Measurements from ENCODE around the gene MT1E.

The MT1E gene

DNA sequence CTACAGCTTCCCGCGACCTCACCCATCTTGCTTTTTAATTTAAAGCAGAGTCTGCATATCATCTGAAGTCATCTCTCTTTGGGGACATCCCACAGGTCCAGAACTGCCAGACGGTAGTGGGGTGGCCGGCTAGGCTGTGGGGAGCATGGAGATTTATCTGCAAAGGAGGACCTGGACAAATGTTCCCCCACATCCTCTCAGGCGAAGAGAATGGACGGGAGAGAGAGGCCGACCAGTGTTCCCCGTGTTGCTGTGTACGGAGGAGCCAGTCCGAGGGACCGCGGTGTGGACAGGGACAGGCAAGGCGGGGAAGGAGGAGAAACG, 6.2 kb downstream of the MT1E start:
- Histone ChIP-seq H3K79me2 (ENCODE audit: control insufficient read depth, low read length) (no peaks in the 10 kb centered on the region), H3K9me2 (replicated peaks; ENCODE audit: control insufficient read depth, low read length) (no peaks in the 10 kb centered on the region), H3K36me3 (ENCODE audit: control insufficient read depth, low read length) (no peaks in the 10 kb centered on the region), H3K9me3 (ENCODE audit: control insufficient read depth, insufficient read depth, low read length) (no peaks in the 10 kb centered on the region), H3F3A (ENCODE audit: control insufficient read depth, insufficient read depth) (no peaks in the 10 kb centered on the region), H3K4me3 (ENCODE audit: low read length) (no peak overlapping the region), H3K27me3 (ENCODE audit: control insufficient read depth, low read length) (peaks cover 55% of the 10 kb centered on the region), H3K27ac (ENCODE audit: low read depth, low read length) (no peak overlapping the region), H4K20me1 (ENCODE audit: control insufficient read depth, insufficient read depth, low read depth, low read length) (no peaks in the 10 kb centered on the region), H3K4me2 (ENCODE audit: low read length) (no peak overlapping the region), H3K4me1 (ENCODE audit: control insufficient read depth, low read length) (no peaks in the 10 kb centered on the region)
- TF ChIP-seq, protein P1, sequence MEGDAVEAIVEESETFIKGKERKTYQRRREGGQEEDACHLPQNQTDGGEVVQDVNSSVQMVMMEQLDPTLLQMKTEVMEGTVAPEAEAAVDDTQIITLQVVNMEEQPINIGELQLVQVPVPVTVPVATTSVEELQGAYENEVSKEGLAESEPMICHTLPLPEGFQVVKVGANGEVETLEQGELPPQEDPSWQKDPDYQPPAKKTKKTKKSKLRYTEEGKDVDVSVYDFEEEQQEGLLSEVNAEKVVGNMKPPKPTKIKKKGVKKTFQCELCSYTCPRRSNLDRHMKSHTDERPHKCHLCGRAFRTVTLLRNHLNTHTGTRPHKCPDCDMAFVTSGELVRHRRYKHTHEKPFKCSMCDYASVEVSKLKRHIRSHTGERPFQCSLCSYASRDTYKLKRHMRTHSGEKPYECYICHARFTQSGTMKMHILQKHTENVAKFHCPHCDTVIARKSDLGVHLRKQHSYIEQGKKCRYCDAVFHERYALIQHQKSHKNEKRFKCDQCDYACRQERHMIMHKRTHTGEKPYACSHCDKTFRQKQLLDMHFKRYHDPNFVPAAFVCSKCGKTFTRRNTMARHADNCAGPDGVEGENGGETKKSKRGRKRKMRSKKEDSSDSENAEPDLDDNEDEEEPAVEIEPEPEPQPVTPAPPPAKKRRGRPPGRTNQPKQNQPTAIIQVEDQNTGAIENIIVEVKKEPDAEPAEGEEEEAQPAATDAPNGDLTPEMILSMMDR (IDR thresholded peaks at IDR 0.05; ENCODE audit: low read depth, low read length, poor library complexity, severe bottlenecking), result no peak
- TF ChIP-seq EZH2phosphoT487 (IDR thresholded peaks at IDR 0.05; ENCODE audit: borderline replicate concordance, low read length), result no peak

- no peaks in the 10 kb centered on the region for H3F3A ChIP-seq (ENCODE audit: control insufficient read depth, insufficient read depth)
- no peaks in the 10 kb centered on the region for H4K20me1 ChIP-seq (ENCODE audit: control insufficient read depth, insufficient read depth, low read depth, low read length)
- H3K9me2 ChIP-seq (replicated peaks; ENCODE audit: control insufficient read depth, low read length), result no peaks in the 10 kb centered on the region
- TF ChIP-seq, protein P1 (IDR thresholded peaks at IDR 0.05; ENCODE audit: low read depth, low read length, poor library complexity, severe bottlenecking), result no peak
- no peak for TF ChIP-seq EZH2phosphoT487 (IDR thresholded peaks at IDR 0.05; ENCODE audit: borderline replicate concordance, low read length)
- H3K27ac ChIP-seq (ENCODE audit: low read depth, low read length), result no peak within 1 kb of the TSS
- no peak within 1 kb of the TSS for H3K4me3 ChIP-seq (ENCODE audit: low read length)
- H3K27me3 ChIP-seq (ENCODE audit: control insufficient read depth, low read length), result peaks cover 56% of the 10 kb centered on the region
- H3K36me3 ChIP-seq (ENCODE audit: control insufficient read depth, low read length), result no peaks in the 10 kb centered on the region
- H3K9me3 ChIP-seq (ENCODE audit: control insufficient read depth, insufficient read depth, low read length), result no peaks in the 10 kb centered on the region
- no peaks in the 10 kb centered on the region for H3K79me2 ChIP-seq (ENCODE audit: control insufficient read depth, low read length)
- no peaks in the 10 kb centered on the region for H3K4me1 ChIP-seq (ENCODE audit: control insufficient read depth, low read length)
- H3K4me2 ChIP-seq (ENCODE audit: low read length), result no peak within 1 kb of the TSS
Measured at GRCh38 chr16:56632156-56632847, 6.7 kb downstream of the MT1E start, which contains the start of gene MT1M. Gene MT1M (plus strand): TSS chr16:56632659. CDS start chr16:56632732, 73 bp downstream.

DNA sequence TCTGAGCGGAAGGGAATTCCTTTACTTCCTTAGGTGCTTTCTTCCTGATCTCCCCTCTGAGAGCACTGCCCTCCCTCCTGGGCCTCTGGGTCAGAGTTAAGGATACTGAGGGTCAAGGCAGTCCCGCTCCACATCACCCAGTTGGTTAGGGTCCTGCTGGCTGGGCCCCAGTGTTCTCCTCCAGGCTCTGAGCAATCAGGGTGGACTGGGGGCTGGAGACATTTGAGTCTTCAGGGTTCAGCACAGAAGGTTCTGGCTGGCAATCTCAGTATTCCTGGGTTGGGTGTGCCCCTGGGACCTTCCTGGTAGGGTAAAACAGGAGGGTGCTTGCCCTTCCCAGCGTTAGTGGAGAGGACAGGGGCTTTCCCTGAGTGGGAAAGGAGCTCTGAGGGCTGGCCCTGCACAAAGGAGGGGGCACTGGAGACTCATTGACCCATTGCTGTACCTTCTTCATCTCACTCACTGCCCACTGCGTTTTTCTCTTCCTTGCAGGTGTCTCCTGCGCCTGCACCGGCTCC, 7.3 kb downstream of the MT1E start:
- no peaks in the 10 kb centered on the region for H3K79me2 ChIP-seq (ENCODE audit: control insufficient read depth, low read length)
- peaks cover 60% of the 10 kb centered on the region for H3K27me3 ChIP-seq (ENCODE audit: control insufficient read depth, low read length)
- H3K27ac ChIP-seq (ENCODE audit: low read depth, low read length), result no peak overlapping the region
- H3K9me3 ChIP-seq (ENCODE audit: control insufficient read depth, insufficient read depth, low read length), result no peaks in the 10 kb centered on the region
- H4K20me1 ChIP-seq (ENCODE audit: control insufficient read depth, insufficient read depth, low read depth, low read length), result no peaks in the 10 kb centered on the region
- no peaks in the 10 kb centered on the region for H3F3A ChIP-seq (ENCODE audit: control insufficient read depth, insufficient read depth)
- H3K36me3 ChIP-seq (ENCODE audit: control insufficient read depth, low read length), result no peaks in the 10 kb centered on the region
- no peak overlapping the region for H3K4me3 ChIP-seq (ENCODE audit: low read length)
- H3K4me1 ChIP-seq (ENCODE audit: control insufficient read depth, low read length), result no peaks in the 10 kb centered on the region
- no peak overlapping the region for H3K4me2 ChIP-seq (ENCODE audit: low read length)
- no peaks in the 10 kb centered on the region for H3K9me2 ChIP-seq (replicated peaks; ENCODE audit: control insufficient read depth, low read length)
- TF ChIP-seq, protein P1 (IDR thresholded peaks at IDR 0.05; ENCODE audit: low read depth, low read length, poor library complexity, severe bottlenecking), result no peak

Data from DOHH2 (cell line).